Testis (tissue), 3 donors: ENCODE results near the gene HMX3. TPM values are rescaled to one million over a fixed set of nuclear protein-coding genes. Genes with fewer than 3 reads are reported as not detected.

Experiments
- DNase-seq: peaks from one replicate; pipeline ENCODE4 v3.0.0-alpha.2; 2019
- H3K27ac ChIP-seq, 2 donors: fragments of 200-600 bp; sonication (generic); one replicate each; pipeline ENCODE4 v1.5.1; 2019
- H3K27me3 ChIP-seq: fragments of 200-600 bp; sonication (generic); one replicate; pipeline ENCODE4 v1.5.1; 2019
- H3K36me3 ChIP-seq: fragments of 200-600 bp; sonication (generic); one replicate; pipeline ENCODE4 v1.5.1; 2017; ENCODE audit warnings: low read depth; ENCODE audit errors: missing control alignments
- H3K4me1 ChIP-seq: fragments of 200-600 bp; sonication (generic); one replicate; pipeline ENCODE4 v1.5.1; 2019
- H3K4me3 ChIP-seq, 2 donors: fragments of 200-600 bp; sonication (generic); one replicate each; pipeline ENCODE4 v1.5.1; 2017 to 2019
- H3K9me3 ChIP-seq: fragments of 200-600 bp; sonication (generic); one replicate; pipeline ENCODE4 v1.5.1; 2017
- POLR2A ChIP-seq: fragments of 450-650 bp; IDR thresholded peaks from one replicate; pipeline ENCODE4 v1.6.1; 2017; ENCODE audit warnings: antibody characterized with exemption, mild to moderate bottlenecking, moderate library complexity
- WGBS, 2 donors: methylation state at CpG; one replicate each; pipeline ENCODE4 v1.1.5; 2018; 5-methylcytosine and 5-hydroxymethylcytosine counted together
- intact Hi-C: fragments of 100-400 bp; cut with DNase I; formaldehyde crosslinking; loops from one replicate; pipeline ENCODE4 v1.15.1; 2023; ENCODE audit warnings: low total_unique reads
- polyA plus RNA-seq: library from polyadenylated mRNA; stranded (reverse); fragments of 350-450 nt; fragmentation: Illumina TruSeq; extraction: RNeasy Lipid Tissue Mini Kit (QIAGEN cat#74804); gene quantifications from one replicate; pipeline ENCODE4 v1.2.3, GENCODE V29; 2014; ENCODE audit warnings: low read depth, low replicate concordance; ENCODE audit not compliant: insufficient read depth
- total RNA-seq, 2 donors: library from RNA; depleted of rRNA; stranded (reverse); fragments of >200 nt; gene quantifications; one replicate each; pipeline ENCODE4 v1.2.3, GENCODE V29; 2016
- TF ChIP-seq, protein P1 (sequence below), 3 experiments: fragments of 450-650 bp in 2 of 3; fragments of 200-600 bp in 1 of 3; sonication (generic) in 1 of 3; IDR thresholded peaks; one replicate each; pipeline ENCODE4 v1.5.1; 2016 to 2019; ENCODE audit warnings: antibody characterized with exemption in 3 of 3, mild to moderate bottlenecking in 2 of 3, moderate library complexity in 1 of 3

Gene HMX3
- total and polyA plus RNA-seq, 3 donors from 2014 or later = 0.25 to 0.55 TPM; not detected in 1

- peaks cover 12% of the 10 kb centered on the region for H3K4me1 ChIP-seq
- intact Hi-C loops = no loop called here
- WGBS, 2 donors = 1 to 5% methylated on average over 29 to 48 of the region's 48 CpGs
- no peaks in the 10 kb centered on the region for H3K9me3 ChIP-seq
- H3K27me3 ChIP-seq = peaks cover 4% of the 10 kb centered on the region
- no peak for TF ChIP-seq POLR2A
- TF ChIP-seq, protein P1, sequence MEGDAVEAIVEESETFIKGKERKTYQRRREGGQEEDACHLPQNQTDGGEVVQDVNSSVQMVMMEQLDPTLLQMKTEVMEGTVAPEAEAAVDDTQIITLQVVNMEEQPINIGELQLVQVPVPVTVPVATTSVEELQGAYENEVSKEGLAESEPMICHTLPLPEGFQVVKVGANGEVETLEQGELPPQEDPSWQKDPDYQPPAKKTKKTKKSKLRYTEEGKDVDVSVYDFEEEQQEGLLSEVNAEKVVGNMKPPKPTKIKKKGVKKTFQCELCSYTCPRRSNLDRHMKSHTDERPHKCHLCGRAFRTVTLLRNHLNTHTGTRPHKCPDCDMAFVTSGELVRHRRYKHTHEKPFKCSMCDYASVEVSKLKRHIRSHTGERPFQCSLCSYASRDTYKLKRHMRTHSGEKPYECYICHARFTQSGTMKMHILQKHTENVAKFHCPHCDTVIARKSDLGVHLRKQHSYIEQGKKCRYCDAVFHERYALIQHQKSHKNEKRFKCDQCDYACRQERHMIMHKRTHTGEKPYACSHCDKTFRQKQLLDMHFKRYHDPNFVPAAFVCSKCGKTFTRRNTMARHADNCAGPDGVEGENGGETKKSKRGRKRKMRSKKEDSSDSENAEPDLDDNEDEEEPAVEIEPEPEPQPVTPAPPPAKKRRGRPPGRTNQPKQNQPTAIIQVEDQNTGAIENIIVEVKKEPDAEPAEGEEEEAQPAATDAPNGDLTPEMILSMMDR (IDR thresholded peaks at IDR 0.05) = peak; percentile 71 to 93 (median 84)
- no peaks in the 10 kb centered on the region for H3K36me3 ChIP-seq
- H3K27ac ChIP-seq = no peak overlapping the region
- no peak overlapping the region for H3K4me3 ChIP-seq
- peak; percentile 93 for DNase-seq
Measured at GRCh38 chr10:123132576-123133477, 2.9 kb upstream of the HMX3 start.

- TF ChIP-seq, protein P1 (IDR thresholded peaks at IDR 0.05) = no peak
- TF ChIP-seq POLR2A = no peak
- Histone ChIP-seq H3K36me3 (no peaks in the 10 kb centered on the region), H3K4me1 (peaks cover 12% of the 10 kb centered on the region), H3K27me3 (peaks cover 4% of the 10 kb centered on the region), H3K4me3 (no peak overlapping the region), H3K9me3 (no peaks in the 10 kb centered on the region), H3K27ac (no peak overlapping the region)
- intact Hi-C loops = no loop called here
- WGBS, 2 donors = 5 to 6% methylated on average over 22 to 40 of the region's 40 CpGs
- no peak for DNase-seq
Measured at GRCh38 chr10:123133541-123134342, 2.0 kb upstream of the HMX3 start.

- H3K9me3 ChIP-seq = no peaks in the 10 kb centered on the region
- peak overlapping the region in 1 of 2 donors; percentile 24 for H3K4me3 ChIP-seq
- no peak for TF ChIP-seq POLR2A
- TF ChIP-seq, protein P1 (IDR thresholded peaks at IDR 0.05) = no peak
- H3K36me3 ChIP-seq = no peaks in the 10 kb centered on the region
- no peak overlapping the region for H3K27ac ChIP-seq
- peaks cover 12% of the 10 kb centered on the region for H3K4me1 ChIP-seq
- peaks cover 9% of the 10 kb centered on the region for H3K27me3 ChIP-seq
- DNase-seq = no peak
- intact Hi-C loops = no loop called here
- 2 to 4% methylated on average over 38 to 42 of the region's 42 CpGs for WGBS, 2 donors
Measured at GRCh38 chr10:123134343-123134914, 1.3 kb upstream of the HMX3 start.

GRCh38 chr10:123134915-123135414 lies 805 bp upstream of the HMX3 start:
- peaks cover 12% of the 10 kb centered on the region for H3K4me1 ChIP-seq
- TF ChIP-seq, protein P1 (IDR thresholded peaks at IDR 0.05) = no peak
- TF ChIP-seq POLR2A = no peak
- no peak for DNase-seq
- H3K9me3 ChIP-seq = no peaks in the 10 kb centered on the region
- intact Hi-C loops = loop anchor here (5.0 kb wide), 1 partner anchor 422 kb away; no protein-coding TSS in a partner anchor
- 2 to 4% methylated on average over 9 to 33 of the region's 46 CpGs for WGBS, 2 donors
- H3K27me3 ChIP-seq = peaks cover 14% of the 10 kb centered on the region
- H3K36me3 ChIP-seq = no peaks in the 10 kb centered on the region
- H3K27ac ChIP-seq = no peak overlapping the region
- peak overlapping the region; percentile 21 to 24 for H3K4me3 ChIP-seq
